ENCODE results near the gene PLXNA1.

The PLXNA1 gene

GRCh38 chr3:126946405-126946804 is 36.5 kb upstream of the PLXNA1 start:
- no peak overlapping the region for H3K4me3 ChIP-seq (replicated peaks; ENCODE audit: insufficient read depth, low read length)
- H3K27ac ChIP-seq (replicated peaks), result no peak overlapping the region
- DNase-seq (ENCODE audit: low read depth in 1 of 2, low spot score in 1 of 2), result no peak
- TF ChIP-seq SPI1 (IDR thresholded peaks at IDR 0.05; ENCODE audit: borderline replicate concordance, low read depth) (no peak), GABPA (IDR thresholded peaks at IDR 0.05; ENCODE audit: low read depth) (no peak), REST (IDR thresholded peaks at IDR 0.05; ENCODE audit: insufficient replicate concordance, low read depth) (no peak), POLR2AphosphoS5 (IDR thresholded peaks at IDR 0.05; ENCODE audit: low read depth) (no peak), CTCF (IDR thresholded peaks at IDR 0.05; ENCODE audit: insufficient read depth, low read length) (no peak)
- no peaks in the 10 kb centered on the region for H3K27me3 ChIP-seq (ENCODE audit: insufficient read depth, poor library complexity, severe bottlenecking)

- no peak for TF ChIP-seq CTCF (IDR thresholded peaks at IDR 0.05; ENCODE audit: insufficient read depth, low read length)
- no peak for TF ChIP-seq POLR2AphosphoS5 (IDR thresholded peaks at IDR 0.05; ENCODE audit: low read depth)
- TF ChIP-seq SPI1 (IDR thresholded peaks at IDR 0.05; ENCODE audit: borderline replicate concordance, low read depth), result no peak
- H3K4me3 ChIP-seq (replicated peaks; ENCODE audit: insufficient read depth, low read length), result no peak overlapping the region
- H3K27me3 ChIP-seq (ENCODE audit: insufficient read depth, poor library complexity, severe bottlenecking), result no peaks in the 10 kb centered on the region
- no peak for DNase-seq (ENCODE audit: low read depth in 1 of 2, low spot score in 1 of 2)
- no peak overlapping the region for H3K27ac ChIP-seq (replicated peaks)
Measured at GRCh38 chr3:126947429-126947828, 35.5 kb upstream of the PLXNA1 start.

GRCh38 chr3:126948980-126949535 is 33.9 kb upstream of the PLXNA1 start:
- Histone ChIP-seq H3K27me3 (ENCODE audit: insufficient read depth, poor library complexity, severe bottlenecking) (no peaks in the 10 kb centered on the region), H3K27ac (replicated peaks) (no peak overlapping the region), H3K4me3 (replicated peaks; ENCODE audit: insufficient read depth, low read length) (no peak overlapping the region)
- DNase-seq (ENCODE audit: low read depth in 1 of 2, low spot score in 1 of 2), result no peak
- TF ChIP-seq REST (IDR thresholded peaks at IDR 0.05; ENCODE audit: insufficient replicate concordance, low read depth), result no peak
- TF ChIP-seq SPI1 (IDR thresholded peaks at IDR 0.05; ENCODE audit: borderline replicate concordance, low read depth), result no peak
- TF ChIP-seq GABPA (IDR thresholded peaks at IDR 0.05; ENCODE audit: low read depth), result no peak
- no peak for TF ChIP-seq POLR2AphosphoS5 (IDR thresholded peaks at IDR 0.05; ENCODE audit: low read depth)
- TF ChIP-seq CTCF (IDR thresholded peaks at IDR 0.05; ENCODE audit: insufficient read depth, low read length), result no peak

GRCh38 chr3:126951561-126951960 is 31.4 kb upstream of the PLXNA1 start:
- Histone ChIP-seq H3K4me3 (replicated peaks; ENCODE audit: insufficient read depth, low read length) (no peak overlapping the region), H3K27ac (replicated peaks) (no peak overlapping the region), H3K27me3 (ENCODE audit: insufficient read depth, poor library complexity, severe bottlenecking) (no peaks in the 10 kb centered on the region)
- TF ChIP-seq SPI1 (IDR thresholded peaks at IDR 0.05; ENCODE audit: borderline replicate concordance, low read depth) (no peak), GABPA (IDR thresholded peaks at IDR 0.05; ENCODE audit: low read depth) (no peak), CTCF (IDR thresholded peaks at IDR 0.05; ENCODE audit: insufficient read depth, low read length) (no peak), POLR2AphosphoS5 (IDR thresholded peaks at IDR 0.05; ENCODE audit: low read depth) (no peak), REST (IDR thresholded peaks at IDR 0.05; ENCODE audit: insufficient replicate concordance, low read depth) (no peak)
- DNase-seq (ENCODE audit: low read depth in 1 of 2, low spot score in 1 of 2), result no peak

Data from HL-60 (cell line).